ENCODE measurements around the gene PRKAB1.

DNA sequence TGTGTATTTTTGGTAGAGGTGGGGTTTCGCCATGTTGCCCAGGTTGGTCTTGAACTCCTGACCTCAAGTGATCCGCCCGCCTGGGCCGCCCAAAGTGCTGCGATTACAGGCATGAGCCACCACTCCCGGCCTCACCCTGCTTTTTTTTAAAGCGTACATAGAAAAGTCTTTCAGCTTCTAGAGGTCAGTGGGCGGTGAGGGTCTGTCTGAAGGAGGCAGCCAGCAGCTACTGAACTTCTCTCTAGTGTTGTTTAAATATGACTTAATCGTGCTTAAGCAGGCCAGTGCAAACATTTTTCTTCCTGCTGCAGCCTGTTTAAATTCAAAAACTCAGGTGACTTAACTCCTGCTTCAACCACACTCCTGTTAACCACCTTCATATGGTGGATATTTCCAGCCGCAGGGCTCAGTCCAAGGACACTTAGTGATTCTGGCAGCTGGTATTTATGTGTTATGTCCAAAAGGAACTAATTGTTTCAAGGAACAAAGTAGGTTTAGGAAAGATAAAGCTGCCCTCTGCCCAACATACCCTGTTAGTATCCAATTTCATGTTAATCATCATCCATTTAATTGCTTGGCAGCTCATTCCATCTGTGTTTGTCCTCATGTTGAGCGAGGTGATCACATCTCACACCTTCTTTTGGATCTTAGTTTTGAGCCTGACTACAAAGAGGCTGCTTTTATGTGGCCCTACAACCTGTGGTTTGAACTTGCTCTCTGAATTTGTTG is 2.0 kb downstream of the PRKAB1 start:
- TF ChIP-seq CTCF (conservative IDR thresholded peaks at IDR 0.05; ENCODE audit: low read depth, low read length) (no peak), EZH2 (IDR thresholded peaks at IDR 0.05; ENCODE audit: low read length, unreplicated experiment) (no peak)

All from PC-3 (cell line).